Glutamatergic neuron (in vitro differentiated cells): ENCODE results near the gene PCDHA2. TPM values are rescaled to one million over a fixed set of nuclear protein-coding genes. Genes with fewer than 3 reads are reported as not detected.
"Not testable (repeated sequence)": the region's sequence is repeated elsewhere in the genome, so short reads cannot be mapped to it uniquely, and the experiment has no call there.

Experiments
- DNase-seq: peaks from one replicate; pipeline ENCODE4 v3.0.0; 2022
- H3K27ac Mint-ChIP-seq: one replicate; pipeline ENCODE4 v1.8.0; 2020; ENCODE audit warnings: mild to moderate bottlenecking, mixed read lengths, inconsistent platforms; ENCODE audit not compliant: unreplicated experiment
- H3K27me3 Mint-ChIP-seq: one replicate; pipeline ENCODE4 v1.8.0; 2020; ENCODE audit warnings: mild to moderate bottlenecking, moderate library complexity, mixed read lengths, inconsistent platforms; ENCODE audit not compliant: unreplicated experiment
- H3K36me3 Mint-ChIP-seq: one replicate; pipeline ENCODE4 v1.8.0; 2020; ENCODE audit warnings: mild to moderate bottlenecking, mixed read lengths, inconsistent platforms; ENCODE audit not compliant: unreplicated experiment
- H3K4me1 Mint-ChIP-seq: one replicate; pipeline ENCODE4 v1.8.0; 2020; ENCODE audit warnings: mild to moderate bottlenecking, low read depth, mixed read lengths, inconsistent platforms; ENCODE audit not compliant: unreplicated experiment
- H3K4me3 Mint-ChIP-seq: one replicate; pipeline ENCODE4 v1.8.0; 2020; ENCODE audit warnings: mild to moderate bottlenecking, mixed read lengths, inconsistent platforms; ENCODE audit not compliant: unreplicated experiment
- H3K9me3 Mint-ChIP-seq: one replicate; pipeline ENCODE4 v1.8.0; 2020; ENCODE audit warnings: mild to moderate bottlenecking, moderate library complexity, mixed read lengths, inconsistent platforms; ENCODE audit not compliant: unreplicated experiment
- CTCF ChIP-seq: fragments of 200-600 bp; sonication (generic); IDR thresholded peaks from one replicate; pipeline ENCODE4 v1.5.0; 2021; ENCODE audit not compliant: partially characterized antibody, unreplicated experiment
- total RNA-seq: library from RNA; stranded (reverse); fragmentation: NEBNext Ultra II Directional; extraction: Animal tissue kit (Norgen Biotek cat#: 25700); gene quantifications from one replicate; pipeline ENCODE4 v1.2.1, GENCODE V29; 2021; ENCODE audit not compliant: unreplicated experiment

PCDHA2 gene
- total RNA-seq, 1 donor from 2014 or later, result 20.9 TPM

GRCh38 chr5:140806834-140807775 lies 12.5 kb downstream of the PCDHA2 start, which contains the start of gene PCDHA4:
Gene PCDHA4 (plus strand): TSS chr5:140807068.
- H3K36me3 Mint-ChIP-seq, result peaks cover 55% of the 10 kb centered on the region
- DNase-seq, result peak; percentile 88
- peaks cover 5% of the 10 kb centered on the region for H3K4me1 Mint-ChIP-seq
- peaks cover 29% of the 10 kb centered on the region for H3K9me3 Mint-ChIP-seq
- TF ChIP-seq CTCF, result peak; percentile 80
- H3K4me3 Mint-ChIP-seq, result peak within 1 kb of the TSS; percentile 92
- H3K27me3 Mint-ChIP-seq, result no peaks in the 10 kb centered on the region
- H3K27ac Mint-ChIP-seq, result peak within 1 kb of the TSS; percentile 98

- not testable (repeated sequence) for H3K27ac Mint-ChIP-seq, H3K27me3 Mint-ChIP-seq, H3K4me1 Mint-ChIP-seq, DNase-seq
- Mint-ChIP-seq H3K9me3 (peaks cover 27% of the 10 kb centered on the region), H3K36me3 (peaks cover 53% of the 10 kb centered on the region), H3K4me3 (peak overlapping the region; percentile 92)
Measured at GRCh38 chr5:140808241-140808888, 13.7 kb downstream of the PCDHA2 start.

GRCh38 chr5:140808889-140809291 lies 14.2 kb downstream of the PCDHA2 start:
- Mint-ChIP-seq H3K27ac (no peak overlapping the region), H3K4me1 (peaks cover 5% of the 10 kb centered on the region), H3K9me3 (peaks cover 25% of the 10 kb centered on the region), H3K27me3 (no peaks in the 10 kb centered on the region), H3K36me3 (peaks cover 48% of the 10 kb centered on the region), H3K4me3 (peak overlapping the region; percentile 52)
- DNase-seq, result no peak
- no peak for TF ChIP-seq CTCF

DNA sequence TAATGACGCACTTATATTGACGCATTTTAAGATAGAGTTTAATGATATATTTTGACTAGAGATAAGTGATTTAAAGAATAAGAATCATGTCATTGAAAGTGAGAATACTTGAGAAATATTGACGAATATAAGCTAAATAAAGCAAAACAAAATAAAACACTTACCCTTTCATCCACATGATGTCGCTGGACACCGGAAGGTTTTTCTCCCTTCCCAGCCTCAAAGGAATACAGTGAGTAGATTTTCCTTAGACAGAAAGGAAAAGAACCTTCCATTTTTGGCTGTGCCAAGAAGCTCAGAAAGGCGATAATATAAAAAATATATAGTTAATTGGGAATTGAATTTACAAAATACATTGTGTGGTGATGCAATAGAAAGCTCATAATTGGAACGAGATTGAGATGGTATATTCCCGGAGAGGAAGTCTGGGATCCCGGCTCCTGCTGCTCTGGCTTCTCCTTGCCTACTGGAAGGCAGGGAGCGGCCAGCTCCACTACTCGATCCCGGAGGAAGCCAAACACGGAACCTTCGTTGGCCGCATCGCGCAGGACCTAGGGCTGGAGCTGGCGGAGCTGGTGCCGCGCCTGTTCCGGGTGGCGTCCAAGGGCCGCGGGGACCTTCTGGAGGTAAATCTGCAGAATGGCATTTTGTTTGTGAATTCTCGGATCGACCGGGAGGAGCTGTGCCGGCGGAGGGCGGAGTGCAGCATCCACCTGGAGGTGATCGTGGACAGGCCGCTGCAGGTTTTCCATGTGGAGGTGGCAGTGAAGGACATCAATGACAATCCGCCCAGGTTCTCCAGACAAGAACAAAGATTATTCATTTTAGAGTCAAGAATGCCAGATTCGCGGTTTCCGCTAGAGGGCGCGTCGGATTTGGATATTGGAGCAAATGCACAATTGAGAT lies 27.0 kb downstream of the PCDHA2 start, which contains the start of gene PCDHA5:
PCDHA5 (plus strand) TSS at position 239 of the 906 bp plus-strand sequence.
- H3K36me3 Mint-ChIP-seq, result peaks cover 31% of the 10 kb centered on the region
- H3K4me1 Mint-ChIP-seq, result no peaks in the 10 kb centered on the region
- H3K27me3 Mint-ChIP-seq, result no peaks in the 10 kb centered on the region
- no peak within 1 kb of the TSS for H3K4me3 Mint-ChIP-seq
- no peak for TF ChIP-seq CTCF
- DNase-seq, result no peak
- H3K9me3 Mint-ChIP-seq, result peaks cover 9% of the 10 kb centered on the region
- H3K27ac Mint-ChIP-seq, result no peak within 1 kb of the TSS

- Mint-ChIP-seq H3K4me3 (no peak overlapping the region), H3K27me3 (no peaks in the 10 kb centered on the region), H3K9me3 (peaks cover 9% of the 10 kb centered on the region), H3K27ac (no peak overlapping the region), H3K36me3 (peaks cover 29% of the 10 kb centered on the region), H3K4me1 (peaks cover 1% of the 10 kb centered on the region)
- no peak for DNase-seq
- no peak for TF ChIP-seq CTCF
Measured at GRCh38 chr5:140822281-140822629, 27.6 kb downstream of the PCDHA2 start.

- H3K36me3 Mint-ChIP-seq, result peaks cover 27% of the 10 kb centered on the region
- not testable (repeated sequence) for DNase-seq, H3K27ac Mint-ChIP-seq, H3K4me1 Mint-ChIP-seq, H3K4me3 Mint-ChIP-seq, H3K27me3 Mint-ChIP-seq
- H3K9me3 Mint-ChIP-seq, result peaks cover 14% of the 10 kb centered on the region
Measured at GRCh38 chr5:140822969-140823368, 28.3 kb downstream of the PCDHA2 start.
